PC-9 (cell line): ENCODE measurements around the gene PDXDC1. TPM values are rescaled to one million over a fixed set of nuclear protein-coding genes. Genes with fewer than 3 reads are reported as not detected.

Source experiments
- BruUV-seq: library from RNA; stranded (reverse); fragments of 400-500 nt; replicated peaks from 2 replicates; lab custom pipeline; 2021; lab: Mats Ljungman, UMichigan
- CTCF ChIA-PET: fragments of 300-600 bp; sonication (Branson Sonifier 250); formaldehyde crosslinking; loops from one replicate; lab custom pipeline; 2022; ENCODE audit warnings: antibody characterized with exemption; lab: Charles Lee
- POLR2A ChIA-PET: fragments of 300-600 bp; sonication (Branson Sonifier 250); formaldehyde crosslinking; loops from one replicate; lab custom pipeline; 2022; ENCODE audit warnings: antibody characterized with exemption; ENCODE audit not compliant: unreplicated experiment; lab: Charles Lee
- DNase-seq, 2 experiments: peaks; one replicate each; pipeline versions ENCODE4 v3.0.0 to v3.0.0-alpha.2; 2015 to 2022; ENCODE audit warnings: mixed read lengths in 1 of 2
- H2AFZ ChIP-seq: fragments of 200-600 bp; sonication (generic); 2 replicates; pipeline ENCODE4 v1.8.1; 2017; ENCODE audit warnings: antibody characterized with exemption
- H3F3A ChIP-seq: fragments of 200-600 bp; sonication (generic); 2 replicates; pipeline ENCODE4 v1.8.1; 2017; ENCODE audit warnings: antibody characterized with exemption, mild to moderate bottlenecking, low read depth; ENCODE audit not compliant: insufficient read depth
- H3K27ac ChIP-seq: fragments of 200-600 bp; sonication (generic); 2 replicates; pipeline ENCODE4 v1.6.1; 2016; ENCODE audit warnings: mixed run types
- H3K27me3 ChIP-seq: fragments of 200-600 bp; sonication (generic); 2 replicates; pipeline ENCODE4 v1.6.1; 2016; ENCODE audit warnings: low read depth, mixed run types; ENCODE audit not compliant: insufficient read depth
- H3K36me3 ChIP-seq: fragments of 200-600 bp; sonication (generic); 2 replicates; pipeline ENCODE4 v1.6.1; 2016; ENCODE audit warnings: low read depth, mixed run types
- H3K4me1 ChIP-seq: fragments of 200-600 bp; sonication (generic); replicated peaks from 2 replicates; pipeline ENCODE4 v1.6.1; 2016; ENCODE audit warnings: mixed run types; ENCODE audit not compliant: insufficient read depth
- H3K4me2 ChIP-seq: fragments of 200-600 bp; sonication (generic); 2 replicates; pipeline ENCODE4 v1.6.1; 2017; ENCODE audit warnings: mixed run types
- H3K4me3 ChIP-seq: fragments of 200-600 bp; sonication (generic); 2 replicates; pipeline ENCODE4 v1.6.1; 2016; ENCODE audit warnings: mixed run types
- H3K79me2 ChIP-seq: fragments of 200-600 bp; sonication (generic); 2 replicates; pipeline ENCODE4 v1.6.1; 2017; ENCODE audit warnings: low read depth, mixed run types
- H3K9me2 ChIP-seq: fragments of 200-600 bp; sonication (generic); 2 replicates; pipeline ENCODE4 v1.8.1; 2017; ENCODE audit warnings: mild to moderate bottlenecking; ENCODE audit not compliant: insufficient read depth
- H3K9me3 ChIP-seq: fragments of 200-600 bp; sonication (generic); 2 replicates; pipeline ENCODE4 v1.8.1; 2016; ENCODE audit warnings: low read depth; ENCODE audit not compliant: insufficient read depth
- H4K20me1 ChIP-seq: fragments of 200-600 bp; sonication (generic); 2 replicates; pipeline ENCODE4 v1.8.1; 2017; ENCODE audit not compliant: insufficient read depth
- CTCF ChIP-seq: fragments of 200-600 bp; sonication (generic); conservative IDR thresholded peaks from 2 replicates; pipeline ENCODE4 v1.6.1; 2017; ENCODE audit warnings: mixed run types, antibody characterized with exemption, mild to moderate bottlenecking, moderate library complexity
- EZH2 ChIP-seq: fragments of 200-600 bp; sonication (generic); IDR thresholded peaks from 2 replicates; pipeline ENCODE4 v1.8.0; 2017; ENCODE audit warnings: antibody characterized with exemption, low read depth
- intact Hi-C: fragments of 100-400 bp; cut with micrococcal nuclease; formaldehyde crosslinking; loops from one replicate; pipeline ENCODE4 v1.10.0; 2022; ENCODE audit not compliant: unreplicated experiment
- total RNA-seq: library from RNA; stranded (reverse); gene quantifications from 2 replicates; pipeline ENCODE4 v1.2.3, GENCODE V29; 2021

PDXDC1 gene
- total RNA-seq, 1 experiment from 2014 or later = 120 TPM

GRCh38 chr16:15052747-15053476, 78.1 kb downstream of the PDXDC1 start:
- no peak for TF ChIP-seq CTCF
- no peak for TF ChIP-seq EZH2
- ChIA-PET CTCF (no interaction called here), POLR2A (no interaction called here)
- intact Hi-C loops = no loop called here
- Histone ChIP-seq H3K27ac (no peak overlapping the region), H3K36me3 (no peaks in the 10 kb centered on the region), H2AFZ (no peak overlapping the region), H3K79me2 (peaks cover 12% of the 10 kb centered on the region), H3K4me2 (no peak overlapping the region), H3F3A (peaks cover 21% of the 10 kb centered on the region), H3K4me1 (peaks cover 25% of the 10 kb centered on the region), H4K20me1 (no peaks in the 10 kb centered on the region; the same call in 1 of the 2 replicates), H3K27me3 (no peaks in the 10 kb centered on the region), H3K9me3 (no peaks in the 10 kb centered on the region), H3K9me2 (no peaks in the 10 kb centered on the region), H3K4me3 (no peak overlapping the region)
- BruUV-seq = no TSS peak
- no peak for DNase-seq

- Histone ChIP-seq H3K79me2 (peaks cover 12% of the 10 kb centered on the region), H3K4me3 (no peak overlapping the region), H3K9me3 (no peaks in the 10 kb centered on the region), H3K27ac (no peak overlapping the region), H3K27me3 (no peaks in the 10 kb centered on the region), H3K4me2 (no peak overlapping the region), H3K9me2 (no peaks in the 10 kb centered on the region), H3F3A (peaks cover 31% of the 10 kb centered on the region), H4K20me1 (no peaks in the 10 kb centered on the region; the same call in 1 of the 2 replicates), H3K36me3 (no peaks in the 10 kb centered on the region; the same call in 1 of the 2 replicates), H3K4me1 (peaks cover 34% of the 10 kb centered on the region), H2AFZ (no peak overlapping the region)
- TF ChIP-seq EZH2 (no peak), CTCF (no peak)
- no TSS peak for BruUV-seq
- CTCF ChIA-PET = no interaction called here
- DNase-seq = no peak
- POLR2A ChIA-PET = no interaction called here
- intact Hi-C loops = no loop called here
Measured at GRCh38 chr16:15053904-15054303, 79.1 kb downstream of the PDXDC1 start.

- Histone ChIP-seq H3K4me3 (peak overlapping the region; percentile 91; the same call in 1 of the 2 replicates), H3K36me3 (peaks cover 4% of the 10 kb centered on the region; the same call in 1 of the 2 replicates), H2AFZ (peak overlapping the region; percentile 95), H3K4me2 (peak overlapping the region; percentile 83), H4K20me1 (no peaks in the 10 kb centered on the region; the same call in 1 of the 2 replicates), H3F3A (peaks cover 35% of the 10 kb centered on the region), H3K4me1 (peaks cover 36% of the 10 kb centered on the region), H3K79me2 (peaks cover 12% of the 10 kb centered on the region), H3K9me2 (no peaks in the 10 kb centered on the region), H3K27me3 (no peaks in the 10 kb centered on the region), H3K9me3 (no peaks in the 10 kb centered on the region), H3K27ac (no peak overlapping the region)
- no TSS peak for BruUV-seq
- intact Hi-C loops = no loop called here
- no peak for DNase-seq
- ChIA-PET CTCF (no interaction called here), POLR2A (no interaction called here)
- TF ChIP-seq EZH2 (no peak), CTCF (no peak)
Measured at GRCh38 chr16:15054357-15055140, 79.7 kb downstream of the PDXDC1 start.
